HEK293 (cell line): ENCODE results near the gene SPOCK3.

Experiments
- KLF7 ChIP-seq: fragments of 450-650 bp; formaldehyde crosslinking; IDR thresholded peaks from 2 replicates; pipeline ENCODE4 v1.5.1; 2016; ENCODE audit warnings: missing biosample characterization, missing genetic modification characterization, borderline replicate concordance
- SALL2 ChIP-seq: fragments of 450-650 bp; formaldehyde crosslinking; IDR thresholded peaks from 2 replicates; pipeline ENCODE4 v1.5.0; 2017; ENCODE audit warnings: missing biosample characterization, mild to moderate bottlenecking, missing genetic modification characterization, borderline replicate concordance
- ZBTB8A ChIP-seq: fragments of 450-650 bp; formaldehyde crosslinking; IDR thresholded peaks from 2 replicates; pipeline ENCODE4 v1.5.1; 2016; ENCODE audit warnings: missing biosample characterization, missing genetic modification characterization
- ZNF350 ChIP-seq: fragments of 450-650 bp; formaldehyde crosslinking; IDR thresholded peaks from 2 replicates; pipeline ENCODE4 v1.5.0; 2017; ENCODE audit warnings: missing biosample characterization, mild to moderate bottlenecking, missing genetic modification characterization
- ZNF610 ChIP-seq: fragments of 450-650 bp; formaldehyde crosslinking; IDR thresholded peaks from 2 replicates; pipeline ENCODE4 v1.5.1; 2016; ENCODE audit warnings: missing biosample characterization, missing genetic modification characterization, borderline replicate concordance
- ZNF626 ChIP-seq: fragments of 450-650 bp; sonication (Bioruptor Pico); formaldehyde crosslinking; IDR thresholded peaks from 2 replicates; pipeline ENCODE4 v1.5.1; 2018; ENCODE audit warnings: missing biosample characterization, missing genetic modification characterization, inconsistent platforms
- TF ChIP-seq, protein P1 (sequence below): fragments of 450-650 bp; formaldehyde crosslinking; IDR thresholded peaks from 2 replicates; pipeline ENCODE4 v1.5.1; 2016; ENCODE audit warnings: missing biosample characterization, missing genetic modification characterization
- TF ChIP-seq, protein P2 (sequence below): sonication (generic); formaldehyde crosslinking; IDR thresholded peaks from 2 replicates; pipeline ENCODE4 v1.8.1; 2022; ENCODE audit warnings: mild to moderate bottlenecking, moderate library complexity, missing genetic modification reagents
- TF ChIP-seq, protein P3 (sequence below): fragments of 450-650 bp; formaldehyde crosslinking; optimal IDR thresholded peaks from 2 replicates; pipeline ENCODE3; 2016; ENCODE audit warnings: missing biosample characterization, mild to moderate bottlenecking, missing genetic modification characterization

DNA sequence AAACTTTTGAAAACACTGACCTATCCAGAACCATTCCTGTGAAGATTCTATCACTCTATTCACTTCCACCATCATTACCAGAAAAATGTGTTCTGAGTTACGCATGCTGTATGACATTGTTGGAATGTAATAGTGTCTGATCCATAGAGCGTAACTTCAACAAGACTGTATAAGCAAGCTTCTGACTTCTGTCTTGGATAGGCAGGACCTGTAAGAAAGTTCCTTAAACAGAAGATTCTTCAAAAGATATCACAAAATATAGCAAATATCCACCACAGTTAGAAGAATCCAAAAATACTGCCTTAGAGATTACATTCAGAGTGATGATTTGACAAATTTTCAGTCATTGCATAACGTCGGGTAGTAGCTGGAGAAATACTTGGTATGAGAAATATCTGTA is 14.0 kb upstream of the SPOCK3 start:
- no peak for TF ChIP-seq ZNF626 (tag by site-specific recombination)
- TF ChIP-seq, protein P1, sequence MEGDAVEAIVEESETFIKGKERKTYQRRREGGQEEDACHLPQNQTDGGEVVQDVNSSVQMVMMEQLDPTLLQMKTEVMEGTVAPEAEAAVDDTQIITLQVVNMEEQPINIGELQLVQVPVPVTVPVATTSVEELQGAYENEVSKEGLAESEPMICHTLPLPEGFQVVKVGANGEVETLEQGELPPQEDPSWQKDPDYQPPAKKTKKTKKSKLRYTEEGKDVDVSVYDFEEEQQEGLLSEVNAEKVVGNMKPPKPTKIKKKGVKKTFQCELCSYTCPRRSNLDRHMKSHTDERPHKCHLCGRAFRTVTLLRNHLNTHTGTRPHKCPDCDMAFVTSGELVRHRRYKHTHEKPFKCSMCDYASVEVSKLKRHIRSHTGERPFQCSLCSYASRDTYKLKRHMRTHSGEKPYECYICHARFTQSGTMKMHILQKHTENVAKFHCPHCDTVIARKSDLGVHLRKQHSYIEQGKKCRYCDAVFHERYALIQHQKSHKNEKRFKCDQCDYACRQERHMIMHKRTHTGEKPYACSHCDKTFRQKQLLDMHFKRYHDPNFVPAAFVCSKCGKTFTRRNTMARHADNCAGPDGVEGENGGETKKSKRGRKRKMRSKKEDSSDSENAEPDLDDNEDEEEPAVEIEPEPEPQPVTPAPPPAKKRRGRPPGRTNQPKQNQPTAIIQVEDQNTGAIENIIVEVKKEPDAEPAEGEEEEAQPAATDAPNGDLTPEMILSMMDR (tag by site-specific recombination) = no peak
- TF ChIP-seq, protein P2, sequence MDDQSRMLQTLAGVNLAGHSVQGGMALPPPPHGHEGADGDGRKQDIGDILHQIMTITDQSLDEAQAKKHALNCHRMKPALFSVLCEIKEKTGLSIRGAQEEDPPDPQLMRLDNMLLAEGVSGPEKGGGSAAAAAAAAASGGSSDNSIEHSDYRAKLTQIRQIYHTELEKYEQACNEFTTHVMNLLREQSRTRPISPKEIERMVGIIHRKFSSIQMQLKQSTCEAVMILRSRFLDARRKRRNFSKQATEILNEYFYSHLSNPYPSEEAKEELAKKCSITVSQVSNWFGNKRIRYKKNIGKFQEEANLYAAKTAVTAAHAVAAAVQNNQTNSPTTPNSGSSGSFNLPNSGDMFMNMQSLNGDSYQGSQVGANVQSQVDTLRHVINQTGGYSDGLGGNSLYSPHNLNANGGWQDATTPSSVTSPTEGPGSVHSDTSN (CRISPR knock-in tag) = no peak
- TF ChIP-seq ZNF610 (tag by site-specific recombination) = no peak
- TF ChIP-seq, protein P3, sequence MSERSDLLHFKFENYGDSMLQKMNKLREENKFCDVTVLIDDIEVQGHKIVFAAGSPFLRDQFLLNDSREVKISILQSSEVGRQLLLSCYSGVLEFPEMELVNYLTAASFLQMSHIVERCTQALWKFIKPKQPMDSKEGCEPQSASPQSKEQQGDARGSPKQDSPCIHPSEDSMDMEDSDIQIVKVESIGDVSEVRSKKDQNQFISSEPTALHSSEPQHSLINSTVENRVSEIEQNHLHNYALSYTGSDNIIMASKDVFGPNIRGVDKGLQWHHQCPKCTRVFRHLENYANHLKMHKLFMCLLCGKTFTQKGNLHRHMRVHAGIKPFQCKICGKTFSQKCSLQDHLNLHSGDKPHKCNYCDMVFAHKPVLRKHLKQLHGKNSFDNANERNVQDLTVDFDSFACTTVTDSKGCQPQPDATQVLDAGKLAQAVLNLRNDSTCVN (tag by site-specific recombination) = no peak
- TF ChIP-seq ZNF350 = no peak
- TF ChIP-seq SALL2 (tag by site-specific recombination) = no peak
- no peak for TF ChIP-seq ZBTB8A (tag by site-specific recombination)
- no peak for TF ChIP-seq KLF7
